ENCODE measurements around the gene OSGIN1. TPM values are rescaled to one million over a fixed set of nuclear protein-coding genes. Genes with fewer than 3 reads are reported as not detected.

Gene OSGIN1
- total RNA-seq, 1 experiment from 2014 or later = 21.8 TPM

GRCh38 chr16:83994703-83995102 lies 41.7 kb downstream of the OSGIN1 start:
- intact Hi-C loops (cut with micrococcal nuclease; ENCODE audit: unreplicated experiment) = no loop called here
- no peak for DNase-seq
- Histone ChIP-seq H3K9me3 (0 out of 2 replicates have a peak, but pooled peaks cover 4% of the 10 kb centered on the region), H3K36me3 (ENCODE audit: control insufficient read depth, insufficient read depth, low read length) (no peaks in the 10 kb centered on the region), H3K4me3 (ENCODE audit: low read depth, low read length) (no peak overlapping the region), H3K27me3 (replicated peaks; ENCODE audit: control insufficient read depth, insufficient read depth, low read length) (no peaks in the 10 kb centered on the region), H3K4me1 (no peaks in the 10 kb centered on the region)
- ChIA-PET POLR2A (no interaction called here), CTCF (no interaction called here)
- peaks cover 6% of the 10 kb centered on the region for H3K27me3 Mint-ChIP-seq (ENCODE audit: insufficient read depth, unreplicated experiment)
- H3K9me3 Mint-ChIP-seq (ENCODE audit: unreplicated experiment) = no peaks in the 10 kb centered on the region
- TF ChIP-seq CTCF (IDR thresholded peaks at IDR 0.05; ENCODE audit: insufficient read depth in 1 of 2, low read depth in 1 of 2, low read length in 1 of 2, severe bottlenecking in 1 of 2, unreplicated experiment in 1 of 2) = no peak
- BruUV-seq (replicated peaks) = no TSS peak
- no peaks in the 10 kb centered on the region for H3K36me3 Mint-ChIP-seq (ENCODE audit: insufficient read depth, unreplicated experiment)
- no peak overlapping the region for H3K4me3 Mint-ChIP-seq (ENCODE audit: unreplicated experiment)
- H3K4me1 Mint-ChIP-seq (ENCODE audit: low read depth, unreplicated experiment) = no peaks in the 10 kb centered on the region
- no peak overlapping the region for H3K27ac Mint-ChIP-seq (ENCODE audit: unreplicated experiment)

GRCh38 chr16:83995754-83996153 lies 42.7 kb downstream of the OSGIN1 start:
- H3K4me3 ChIP-seq (ENCODE audit: low read depth, low read length) = no peak overlapping the region
- Mint-ChIP-seq H3K27ac (ENCODE audit: unreplicated experiment) (no peak overlapping the region), H3K36me3 (ENCODE audit: insufficient read depth, unreplicated experiment) (no peaks in the 10 kb centered on the region), H3K4me1 (ENCODE audit: low read depth, unreplicated experiment) (no peaks in the 10 kb centered on the region), H3K4me3 (ENCODE audit: unreplicated experiment) (no peak overlapping the region), H3K27me3 (ENCODE audit: insufficient read depth, unreplicated experiment) (no peaks in the 10 kb centered on the region), H3K9me3 (ENCODE audit: unreplicated experiment) (no peaks in the 10 kb centered on the region)
- H3K4me1 ChIP-seq = no peaks in the 10 kb centered on the region
- intact Hi-C loops (cut with micrococcal nuclease; ENCODE audit: unreplicated experiment) = no loop called here
- peak in 1 of 2 experiments; percentile 22 for DNase-seq
- CTCF ChIA-PET = interaction anchor here (1.3 kb wide), 1 partner anchor 10 kb away, joined by 3 read pairs; no protein-coding TSS in a partner anchor
- H3K27me3 ChIP-seq (replicated peaks; ENCODE audit: control insufficient read depth, insufficient read depth, low read length) = no peaks in the 10 kb centered on the region
- H3K9me3 ChIP-seq = 0 out of 2 replicates have a peak, but pooled peaks cover 4% of the 10 kb centered on the region
- H3K36me3 ChIP-seq (ENCODE audit: control insufficient read depth, insufficient read depth, low read length) = no peaks in the 10 kb centered on the region
- POLR2A ChIA-PET = no interaction called here
- TF ChIP-seq CTCF (IDR thresholded peaks at IDR 0.05; ENCODE audit: insufficient read depth in 1 of 2, low read depth in 1 of 2, low read length in 1 of 2, severe bottlenecking in 1 of 2, unreplicated experiment in 1 of 2) = no peak
- BruUV-seq (replicated peaks) = no TSS peak

GRCh38 chr16:83996481-83997252 lies 43.6 kb downstream of the OSGIN1 start:
- no peaks in the 10 kb centered on the region for H3K36me3 ChIP-seq (ENCODE audit: control insufficient read depth, insufficient read depth, low read length)
- 0 out of 2 replicates have a peak, but pooled peaks cover 4% of the 10 kb centered on the region for H3K9me3 ChIP-seq
- DNase-seq = no peak
- H3K4me3 ChIP-seq (ENCODE audit: low read depth, low read length) = no peak overlapping the region
- TF ChIP-seq CTCF (IDR thresholded peaks at IDR 0.05; ENCODE audit: insufficient read depth in 1 of 2, low read depth in 1 of 2, low read length in 1 of 2, severe bottlenecking in 1 of 2, unreplicated experiment in 1 of 2) = peak; percentile 22 to 27
- H3K9me3 Mint-ChIP-seq (ENCODE audit: unreplicated experiment) = no peaks in the 10 kb centered on the region
- no peak overlapping the region for H3K27ac Mint-ChIP-seq (ENCODE audit: unreplicated experiment)
- no peak overlapping the region for H3K4me3 Mint-ChIP-seq (ENCODE audit: unreplicated experiment)
- BruUV-seq (replicated peaks) = no TSS peak
- no peaks in the 10 kb centered on the region for H3K36me3 Mint-ChIP-seq (ENCODE audit: insufficient read depth, unreplicated experiment)
- no peaks in the 10 kb centered on the region for H3K4me1 ChIP-seq
- ChIA-PET POLR2A (no interaction called here), CTCF (interaction anchor here (0.6 to 1.3 kb wide), 2 partner anchors 9 to 48 kb away, joined by 3 to 4 read pairs; no protein-coding TSS in a partner anchor)
- H3K27me3 Mint-ChIP-seq (ENCODE audit: insufficient read depth, unreplicated experiment) = no peaks in the 10 kb centered on the region
- intact Hi-C loops (cut with micrococcal nuclease; ENCODE audit: unreplicated experiment) = no loop called here
- no peaks in the 10 kb centered on the region for H3K27me3 ChIP-seq (replicated peaks; ENCODE audit: control insufficient read depth, insufficient read depth, low read length)
- no peaks in the 10 kb centered on the region for H3K4me1 Mint-ChIP-seq (ENCODE audit: low read depth, unreplicated experiment)
